ENCODE results near the gene ZNF12.

DNA sequence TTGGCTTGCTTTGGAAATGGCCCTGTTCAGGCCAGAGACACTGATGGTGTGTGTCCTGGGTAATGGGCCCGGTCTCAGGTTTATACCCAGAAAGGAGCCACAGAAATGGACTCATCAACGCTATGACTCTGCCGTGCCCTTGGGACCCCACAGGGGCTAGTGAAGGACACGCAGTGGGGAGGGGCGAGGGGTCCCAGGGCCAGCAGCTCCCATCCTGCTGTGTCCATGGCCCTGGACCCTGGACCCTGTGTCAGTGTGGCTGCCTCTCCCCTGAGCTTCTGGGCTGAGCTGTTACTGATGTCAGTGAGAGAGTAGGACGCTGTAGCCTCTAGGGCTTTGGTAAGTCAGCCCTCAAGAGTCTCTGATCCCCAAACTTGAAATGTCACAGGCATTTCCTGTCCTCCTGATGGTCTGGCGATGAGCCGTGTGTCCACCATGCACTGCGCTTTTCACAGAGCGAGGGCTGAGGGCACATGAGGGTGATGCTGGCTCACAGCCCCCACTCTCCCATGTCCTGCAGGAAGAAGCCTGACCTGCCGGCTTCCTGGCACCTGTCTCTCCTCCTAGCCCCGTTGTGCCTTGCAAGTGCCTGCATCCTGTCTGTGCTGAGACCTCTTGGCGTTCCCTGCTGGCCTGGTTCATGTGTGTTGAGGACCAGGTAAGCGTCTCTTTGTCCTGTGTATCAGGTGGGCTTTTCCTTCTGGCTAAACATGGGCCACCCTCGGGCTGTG is 65.3 kb downstream of the ZNF12 start:
- TF ChIP-seq CTCF (IDR thresholded peaks at IDR 0.05) (no peak), ZFX (IDR thresholded peaks at IDR 0.05; ENCODE audit: borderline replicate concordance) (no peak)
